Measurements from ENCODE around the gene CTU2. TPM values are rescaled to one million over a fixed set of nuclear protein-coding genes. Genes with fewer than 3 reads are reported as not detected.

Gene CTU2
- total RNA-seq, 1 experiment from 2014 or later, result 52.4 TPM

DNA sequence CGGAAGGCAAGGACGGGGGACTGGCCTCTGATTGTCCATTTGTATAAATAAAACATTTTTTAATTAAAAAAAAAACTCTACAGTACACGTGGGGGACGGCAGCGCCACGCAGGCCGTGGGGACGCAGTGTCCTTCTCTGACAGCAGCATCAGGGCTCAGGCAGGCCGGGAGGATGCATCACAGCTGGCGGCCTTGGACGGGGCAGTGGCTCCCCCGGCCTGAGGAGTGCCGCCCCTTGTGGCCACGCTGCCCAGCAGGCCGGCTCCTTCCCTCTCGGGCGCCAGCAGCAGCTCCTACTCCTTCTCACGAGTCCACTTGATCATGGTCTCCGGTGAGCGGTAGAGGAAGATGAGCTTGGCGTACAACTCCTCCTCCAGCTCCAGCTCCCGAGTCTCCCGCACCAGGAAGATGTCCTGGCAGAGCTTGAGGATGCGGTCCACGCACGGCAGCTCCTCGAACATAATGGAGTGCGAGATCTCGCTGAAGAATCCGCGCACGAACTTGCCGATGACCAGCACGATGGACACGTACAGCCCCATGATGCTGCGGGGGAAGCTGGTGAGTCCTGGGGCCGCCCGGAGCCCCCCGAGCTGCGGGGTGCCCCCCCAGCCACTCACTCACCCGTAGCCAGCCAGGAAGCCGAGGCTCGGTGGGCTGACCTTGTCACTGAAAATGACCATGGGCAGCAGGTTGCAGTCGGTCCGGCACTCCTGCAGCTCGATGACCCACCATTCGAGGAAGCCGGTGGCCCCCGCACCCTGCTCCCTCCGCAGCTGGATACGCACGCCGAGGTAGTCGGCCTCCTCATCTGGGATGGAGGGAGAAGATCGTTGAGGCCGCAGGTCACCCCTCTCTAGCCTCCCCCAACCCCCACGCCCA, 9.2 kb downstream of the CTU2 start:
- DNase-seq (ENCODE audit: low spot score) (no peak), ATAC-seq (no peak)
- ChIA-PET CTCF (interaction anchor here (5.2 kb wide), 1 partner anchor 22 kb away, joined by 41 read pairs; no protein-coding TSS in a partner anchor), POLR2A (interaction anchor here (0.7 kb wide), 1 partner anchor 746 kb away, joined by 4 read pairs; no protein-coding TSS in a partner anchor)
- H3K36me3 Mint-ChIP-seq, result peaks cover 12% of the 10 kb centered on the region
- H3K4me1 Mint-ChIP-seq, result no peaks in the 10 kb centered on the region
- no peak for TF ChIP-seq SOX15 (CRISPR knock-in tag; IDR thresholded peaks at IDR 0.05)
- TF ChIP-seq, protein P1, sequence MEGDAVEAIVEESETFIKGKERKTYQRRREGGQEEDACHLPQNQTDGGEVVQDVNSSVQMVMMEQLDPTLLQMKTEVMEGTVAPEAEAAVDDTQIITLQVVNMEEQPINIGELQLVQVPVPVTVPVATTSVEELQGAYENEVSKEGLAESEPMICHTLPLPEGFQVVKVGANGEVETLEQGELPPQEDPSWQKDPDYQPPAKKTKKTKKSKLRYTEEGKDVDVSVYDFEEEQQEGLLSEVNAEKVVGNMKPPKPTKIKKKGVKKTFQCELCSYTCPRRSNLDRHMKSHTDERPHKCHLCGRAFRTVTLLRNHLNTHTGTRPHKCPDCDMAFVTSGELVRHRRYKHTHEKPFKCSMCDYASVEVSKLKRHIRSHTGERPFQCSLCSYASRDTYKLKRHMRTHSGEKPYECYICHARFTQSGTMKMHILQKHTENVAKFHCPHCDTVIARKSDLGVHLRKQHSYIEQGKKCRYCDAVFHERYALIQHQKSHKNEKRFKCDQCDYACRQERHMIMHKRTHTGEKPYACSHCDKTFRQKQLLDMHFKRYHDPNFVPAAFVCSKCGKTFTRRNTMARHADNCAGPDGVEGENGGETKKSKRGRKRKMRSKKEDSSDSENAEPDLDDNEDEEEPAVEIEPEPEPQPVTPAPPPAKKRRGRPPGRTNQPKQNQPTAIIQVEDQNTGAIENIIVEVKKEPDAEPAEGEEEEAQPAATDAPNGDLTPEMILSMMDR (IDR thresholded peaks at IDR 0.05), result no peak
- no peak for TF ChIP-seq RELA (CRISPR knock-in tag; IDR thresholded peaks at IDR 0.05; ENCODE audit: borderline replicate concordance)
- no peak for TF ChIP-seq CREM (CRISPR knock-in tag; IDR thresholded peaks at IDR 0.05)
- TF ChIP-seq KAT7 (CRISPR knock-in tag; IDR thresholded peaks at IDR 0.05; ENCODE audit: borderline replicate concordance), result no peak
- TF ChIP-seq, protein P2, sequence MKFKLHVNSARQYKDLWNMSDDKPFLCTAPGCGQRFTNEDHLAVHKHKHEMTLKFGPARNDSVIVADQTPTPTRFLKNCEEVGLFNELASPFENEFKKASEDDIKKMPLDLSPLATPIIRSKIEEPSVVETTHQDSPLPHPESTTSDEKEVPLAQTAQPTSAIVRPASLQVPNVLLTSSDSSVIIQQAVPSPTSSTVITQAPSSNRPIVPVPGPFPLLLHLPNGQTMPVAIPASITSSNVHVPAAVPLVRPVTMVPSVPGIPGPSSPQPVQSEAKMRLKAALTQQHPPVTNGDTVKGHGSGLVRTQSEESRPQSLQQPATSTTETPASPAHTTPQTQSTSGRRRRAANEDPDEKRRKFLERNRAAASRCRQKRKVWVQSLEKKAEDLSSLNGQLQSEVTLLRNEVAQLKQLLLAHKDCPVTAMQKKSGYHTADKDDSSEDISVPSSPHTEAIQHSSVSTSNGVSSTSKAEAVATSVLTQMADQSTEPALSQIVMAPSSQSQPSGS (CRISPR knock-in tag; IDR thresholded peaks at IDR 0.05; ENCODE audit: borderline replicate concordance, low read depth), result no peak
- TF ChIP-seq ELF4 (CRISPR knock-in tag; IDR thresholded peaks at IDR 0.05; ENCODE audit: low read depth), result no peak
- TF ChIP-seq, protein P3, sequence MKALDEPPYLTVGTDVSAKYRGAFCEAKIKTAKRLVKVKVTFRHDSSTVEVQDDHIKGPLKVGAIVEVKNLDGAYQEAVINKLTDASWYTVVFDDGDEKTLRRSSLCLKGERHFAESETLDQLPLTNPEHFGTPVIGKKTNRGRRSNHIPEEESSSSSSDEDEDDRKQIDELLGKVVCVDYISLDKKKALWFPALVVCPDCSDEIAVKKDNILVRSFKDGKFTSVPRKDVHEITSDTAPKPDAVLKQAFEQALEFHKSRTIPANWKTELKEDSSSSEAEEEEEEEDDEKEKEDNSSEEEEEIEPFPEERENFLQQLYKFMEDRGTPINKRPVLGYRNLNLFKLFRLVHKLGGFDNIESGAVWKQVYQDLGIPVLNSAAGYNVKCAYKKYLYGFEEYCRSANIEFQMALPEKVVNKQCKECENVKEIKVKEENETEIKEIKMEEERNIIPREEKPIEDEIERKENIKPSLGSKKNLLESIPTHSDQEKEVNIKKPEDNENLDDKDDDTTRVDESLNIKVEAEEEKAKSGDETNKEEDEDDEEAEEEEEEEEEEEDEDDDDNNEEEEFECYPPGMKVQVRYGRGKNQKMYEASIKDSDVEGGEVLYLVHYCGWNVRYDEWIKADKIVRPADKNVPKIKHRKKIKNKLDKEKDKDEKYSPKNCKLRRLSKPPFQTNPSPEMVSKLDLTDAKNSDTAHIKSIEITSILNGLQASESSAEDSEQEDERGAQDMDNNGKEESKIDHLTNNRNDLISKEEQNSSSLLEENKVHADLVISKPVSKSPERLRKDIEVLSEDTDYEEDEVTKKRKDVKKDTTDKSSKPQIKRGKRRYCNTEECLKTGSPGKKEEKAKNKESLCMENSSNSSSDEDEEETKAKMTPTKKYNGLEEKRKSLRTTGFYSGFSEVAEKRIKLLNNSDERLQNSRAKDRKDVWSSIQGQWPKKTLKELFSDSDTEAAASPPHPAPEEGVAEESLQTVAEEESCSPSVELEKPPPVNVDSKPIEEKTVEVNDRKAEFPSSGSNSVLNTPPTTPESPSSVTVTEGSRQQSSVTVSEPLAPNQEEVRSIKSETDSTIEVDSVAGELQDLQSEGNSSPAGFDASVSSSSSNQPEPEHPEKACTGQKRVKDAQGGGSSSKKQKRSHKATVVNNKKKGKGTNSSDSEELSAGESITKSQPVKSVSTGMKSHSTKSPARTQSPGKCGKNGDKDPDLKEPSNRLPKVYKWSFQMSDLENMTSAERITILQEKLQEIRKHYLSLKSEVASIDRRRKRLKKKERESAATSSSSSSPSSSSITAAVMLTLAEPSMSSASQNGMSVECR (CRISPR knock-in tag; IDR thresholded peaks at IDR 0.05; ENCODE audit: borderline replicate concordance), result no peak
- TF ChIP-seq, protein P4, sequence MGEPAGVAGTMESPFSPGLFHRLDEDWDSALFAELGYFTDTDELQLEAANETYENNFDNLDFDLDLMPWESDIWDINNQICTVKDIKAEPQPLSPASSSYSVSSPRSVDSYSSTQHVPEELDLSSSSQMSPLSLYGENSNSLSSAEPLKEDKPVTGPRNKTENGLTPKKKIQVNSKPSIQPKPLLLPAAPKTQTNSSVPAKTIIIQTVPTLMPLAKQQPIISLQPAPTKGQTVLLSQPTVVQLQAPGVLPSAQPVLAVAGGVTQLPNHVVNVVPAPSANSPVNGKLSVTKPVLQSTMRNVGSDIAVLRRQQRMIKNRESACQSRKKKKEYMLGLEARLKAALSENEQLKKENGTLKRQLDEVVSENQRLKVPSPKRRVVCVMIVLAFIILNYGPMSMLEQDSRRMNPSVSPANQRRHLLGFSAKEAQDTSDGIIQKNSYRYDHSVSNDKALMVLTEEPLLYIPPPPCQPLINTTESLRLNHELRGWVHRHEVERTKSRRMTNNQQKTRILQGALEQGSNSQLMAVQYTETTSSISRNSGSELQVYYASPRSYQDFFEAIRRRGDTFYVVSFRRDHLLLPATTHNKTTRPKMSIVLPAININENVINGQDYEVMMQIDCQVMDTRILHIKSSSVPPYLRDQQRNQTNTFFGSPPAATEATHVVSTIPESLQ (CRISPR knock-in tag; IDR thresholded peaks at IDR 0.05), result no peak
- TF ChIP-seq, protein P5, sequence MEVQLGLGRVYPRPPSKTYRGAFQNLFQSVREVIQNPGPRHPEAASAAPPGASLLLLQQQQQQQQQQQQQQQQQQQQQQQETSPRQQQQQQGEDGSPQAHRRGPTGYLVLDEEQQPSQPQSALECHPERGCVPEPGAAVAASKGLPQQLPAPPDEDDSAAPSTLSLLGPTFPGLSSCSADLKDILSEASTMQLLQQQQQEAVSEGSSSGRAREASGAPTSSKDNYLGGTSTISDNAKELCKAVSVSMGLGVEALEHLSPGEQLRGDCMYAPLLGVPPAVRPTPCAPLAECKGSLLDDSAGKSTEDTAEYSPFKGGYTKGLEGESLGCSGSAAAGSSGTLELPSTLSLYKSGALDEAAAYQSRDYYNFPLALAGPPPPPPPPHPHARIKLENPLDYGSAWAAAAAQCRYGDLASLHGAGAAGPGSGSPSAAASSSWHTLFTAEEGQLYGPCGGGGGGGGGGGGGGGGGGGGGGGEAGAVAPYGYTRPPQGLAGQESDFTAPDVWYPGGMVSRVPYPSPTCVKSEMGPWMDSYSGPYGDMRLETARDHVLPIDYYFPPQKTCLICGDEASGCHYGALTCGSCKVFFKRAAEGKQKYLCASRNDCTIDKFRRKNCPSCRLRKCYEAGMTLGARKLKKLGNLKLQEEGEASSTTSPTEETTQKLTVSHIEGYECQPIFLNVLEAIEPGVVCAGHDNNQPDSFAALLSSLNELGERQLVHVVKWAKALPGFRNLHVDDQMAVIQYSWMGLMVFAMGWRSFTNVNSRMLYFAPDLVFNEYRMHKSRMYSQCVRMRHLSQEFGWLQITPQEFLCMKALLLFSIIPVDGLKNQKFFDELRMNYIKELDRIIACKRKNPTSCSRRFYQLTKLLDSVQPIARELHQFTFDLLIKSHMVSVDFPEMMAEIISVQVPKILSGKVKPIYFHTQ (CRISPR knock-in tag; IDR thresholded peaks at IDR 0.05), result no peak
- no peak for TF ChIP-seq SMAD3 (CRISPR knock-in tag; IDR thresholded peaks at IDR 0.05; ENCODE audit: borderline replicate concordance)
- no peak for TF ChIP-seq NR2C2 (CRISPR knock-in tag; IDR thresholded peaks at IDR 0.05)
- TF ChIP-seq ZNF671 (CRISPR knock-in tag; IDR thresholded peaks at IDR 0.05), result no peak
- TF ChIP-seq TCF7 (CRISPR knock-in tag; IDR thresholded peaks at IDR 0.05; ENCODE audit: low read depth), result no peak
- TF ChIP-seq, protein P6, sequence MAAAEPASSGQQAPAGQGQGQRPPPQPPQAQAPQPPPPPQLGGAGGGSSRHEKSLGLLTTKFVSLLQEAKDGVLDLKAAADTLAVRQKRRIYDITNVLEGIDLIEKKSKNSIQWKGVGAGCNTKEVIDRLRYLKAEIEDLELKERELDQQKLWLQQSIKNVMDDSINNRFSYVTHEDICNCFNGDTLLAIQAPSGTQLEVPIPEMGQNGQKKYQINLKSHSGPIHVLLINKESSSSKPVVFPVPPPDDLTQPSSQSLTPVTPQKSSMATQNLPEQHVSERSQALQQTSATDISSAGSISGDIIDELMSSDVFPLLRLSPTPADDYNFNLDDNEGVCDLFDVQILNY (CRISPR knock-in tag; IDR thresholded peaks at IDR 0.05), result no peak
- no peak for TF ChIP-seq ZBTB21 (CRISPR knock-in tag; IDR thresholded peaks at IDR 0.05; ENCODE audit: borderline replicate concordance)
- TF ChIP-seq ZNF423 (CRISPR knock-in tag; IDR thresholded peaks at IDR 0.05), result no peak
- no peak for TF ChIP-seq PRRX2 (CRISPR knock-in tag; IDR thresholded peaks at IDR 0.05)
- no peaks in the 10 kb centered on the region for H3K27me3 Mint-ChIP-seq (ENCODE audit: low read depth)
- H3K4me3 Mint-ChIP-seq, result no peak overlapping the region
- H3K9me3 Mint-ChIP-seq, result no peaks in the 10 kb centered on the region
- H3K27ac Mint-ChIP-seq, result no peak overlapping the region
